HL-60 (cell line): ENCODE data around the gene PSTPIP1.

Experiments
- DNase-seq, 2 experiments: peaks; one replicate each; pipeline ENCODE4 v3.0.0-alpha.2; 2010 to 2020; ENCODE audit warnings: low read depth in 1 of 2, low spot score in 1 of 2
- H3K27ac ChIP-seq: fragments of 250-450 bp; sonication (Bioruptor Pico); replicated peaks from 2 replicates; pipeline ENCODE4 v1.5.1; 2020; ENCODE audit warnings: mild to moderate bottlenecking, moderate library complexity
- H3K27me3 ChIP-seq: fragments of 250-450 bp; sonication (Bioruptor Pico); 2 replicates; pipeline ENCODE4 v1.5.1; 2021; ENCODE audit warnings: mild to moderate bottlenecking, moderate library complexity; ENCODE audit not compliant: insufficient read depth, poor library complexity, severe bottlenecking
- H3K4me3 ChIP-seq: replicated peaks from 2 replicates; pipeline ENCODE4 v1.5.1; 2011; ENCODE audit warnings: mild to moderate bottlenecking, control low read depth, low read length; ENCODE audit not compliant: insufficient read depth
- GABPA ChIP-seq: IDR thresholded peaks from 2 replicates; pipeline ENCODE4 v1.6.1; 2012; ENCODE audit warnings: low read depth
- POLR2AphosphoS5 ChIP-seq: IDR thresholded peaks from 2 replicates; pipeline ENCODE4 v1.6.1; 2012; ENCODE audit warnings: low read depth
- SPI1 ChIP-seq: IDR thresholded peaks from 2 replicates; pipeline ENCODE4 v1.6.1; 2012; ENCODE audit warnings: low read depth, mild to moderate bottlenecking, borderline replicate concordance
- TF ChIP-seq, protein P1 (sequence below): IDR thresholded peaks from 2 replicates; pipeline ENCODE4 v1.6.1; 2012; ENCODE audit warnings: low read depth; ENCODE audit not compliant: insufficient replicate concordance
- TF ChIP-seq, protein P2 (sequence below): IDR thresholded peaks from one replicate; pipeline ENCODE4 v1.5.1; 2011; ENCODE audit warnings: low read length, control low read depth, inconsistent platforms; ENCODE audit not compliant: insufficient read depth

The PSTPIP1 gene

DNA sequence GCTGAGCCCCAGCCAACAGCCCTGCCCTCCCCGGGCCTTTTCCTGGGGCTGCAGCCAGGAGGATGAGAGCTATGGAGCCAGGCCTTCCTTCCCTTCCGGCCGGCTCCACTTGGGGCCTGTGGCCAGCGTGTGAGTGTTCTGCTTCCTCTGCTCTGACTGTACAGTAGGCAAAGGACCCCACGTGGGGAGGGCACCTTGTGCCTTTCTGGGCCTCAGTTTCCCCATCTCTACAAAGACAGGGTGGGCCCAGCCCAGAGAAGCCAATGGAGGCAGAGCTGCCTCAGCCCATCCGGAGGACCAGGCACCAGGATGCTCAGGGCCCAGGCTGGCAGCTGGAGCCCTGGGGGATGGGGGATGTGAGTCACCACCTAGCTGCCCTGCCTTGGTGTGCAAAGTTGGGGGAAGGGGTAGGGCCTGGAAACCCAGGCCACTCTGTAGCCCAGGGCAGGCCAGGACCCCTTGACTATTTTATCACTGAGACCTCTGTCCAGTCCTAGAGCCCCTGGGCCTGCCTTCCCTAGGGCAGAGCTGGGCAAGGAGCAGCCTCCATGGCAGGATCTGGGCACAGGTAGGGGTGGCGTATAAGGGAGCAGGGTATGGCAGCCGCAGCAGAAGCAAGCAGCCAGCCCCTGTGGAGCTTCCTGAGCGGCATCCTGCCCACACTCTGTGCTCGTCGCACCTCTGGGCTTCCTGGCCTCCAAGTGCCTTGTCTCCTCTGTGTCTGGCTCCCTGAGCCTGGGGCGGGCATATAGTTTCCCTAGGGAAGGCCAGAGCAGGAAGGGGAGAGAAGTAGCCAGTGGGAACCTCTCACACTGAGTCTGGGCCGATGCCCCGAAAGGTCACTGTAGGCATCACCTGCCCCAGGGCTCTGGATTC lies 1.8 kb downstream of the PSTPIP1 start:
- no peak for TF ChIP-seq POLR2AphosphoS5
- no peak for TF ChIP-seq SPI1
- TF ChIP-seq, protein P1, sequence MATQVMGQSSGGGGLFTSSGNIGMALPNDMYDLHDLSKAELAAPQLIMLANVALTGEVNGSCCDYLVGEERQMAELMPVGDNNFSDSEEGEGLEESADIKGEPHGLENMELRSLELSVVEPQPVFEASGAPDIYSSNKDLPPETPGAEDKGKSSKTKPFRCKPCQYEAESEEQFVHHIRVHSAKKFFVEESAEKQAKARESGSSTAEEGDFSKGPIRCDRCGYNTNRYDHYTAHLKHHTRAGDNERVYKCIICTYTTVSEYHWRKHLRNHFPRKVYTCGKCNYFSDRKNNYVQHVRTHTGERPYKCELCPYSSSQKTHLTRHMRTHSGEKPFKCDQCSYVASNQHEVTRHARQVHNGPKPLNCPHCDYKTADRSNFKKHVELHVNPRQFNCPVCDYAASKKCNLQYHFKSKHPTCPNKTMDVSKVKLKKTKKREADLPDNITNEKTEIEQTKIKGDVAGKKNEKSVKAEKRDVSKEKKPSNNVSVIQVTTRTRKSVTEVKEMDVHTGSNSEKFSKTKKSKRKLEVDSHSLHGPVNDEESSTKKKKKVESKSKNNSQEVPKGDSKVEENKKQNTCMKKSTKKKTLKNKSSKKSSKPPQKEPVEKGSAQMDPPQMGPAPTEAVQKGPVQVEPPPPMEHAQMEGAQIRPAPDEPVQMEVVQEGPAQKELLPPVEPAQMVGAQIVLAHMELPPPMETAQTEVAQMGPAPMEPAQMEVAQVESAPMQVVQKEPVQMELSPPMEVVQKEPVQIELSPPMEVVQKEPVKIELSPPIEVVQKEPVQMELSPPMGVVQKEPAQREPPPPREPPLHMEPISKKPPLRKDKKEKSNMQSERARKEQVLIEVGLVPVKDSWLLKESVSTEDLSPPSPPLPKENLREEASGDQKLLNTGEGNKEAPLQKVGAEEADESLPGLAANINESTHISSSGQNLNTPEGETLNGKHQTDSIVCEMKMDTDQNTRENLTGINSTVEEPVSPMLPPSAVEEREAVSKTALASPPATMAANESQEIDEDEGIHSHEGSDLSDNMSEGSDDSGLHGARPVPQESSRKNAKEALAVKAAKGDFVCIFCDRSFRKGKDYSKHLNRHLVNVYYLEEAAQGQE: no peak
- no peak for TF ChIP-seq GABPA
- TF ChIP-seq, protein P2, sequence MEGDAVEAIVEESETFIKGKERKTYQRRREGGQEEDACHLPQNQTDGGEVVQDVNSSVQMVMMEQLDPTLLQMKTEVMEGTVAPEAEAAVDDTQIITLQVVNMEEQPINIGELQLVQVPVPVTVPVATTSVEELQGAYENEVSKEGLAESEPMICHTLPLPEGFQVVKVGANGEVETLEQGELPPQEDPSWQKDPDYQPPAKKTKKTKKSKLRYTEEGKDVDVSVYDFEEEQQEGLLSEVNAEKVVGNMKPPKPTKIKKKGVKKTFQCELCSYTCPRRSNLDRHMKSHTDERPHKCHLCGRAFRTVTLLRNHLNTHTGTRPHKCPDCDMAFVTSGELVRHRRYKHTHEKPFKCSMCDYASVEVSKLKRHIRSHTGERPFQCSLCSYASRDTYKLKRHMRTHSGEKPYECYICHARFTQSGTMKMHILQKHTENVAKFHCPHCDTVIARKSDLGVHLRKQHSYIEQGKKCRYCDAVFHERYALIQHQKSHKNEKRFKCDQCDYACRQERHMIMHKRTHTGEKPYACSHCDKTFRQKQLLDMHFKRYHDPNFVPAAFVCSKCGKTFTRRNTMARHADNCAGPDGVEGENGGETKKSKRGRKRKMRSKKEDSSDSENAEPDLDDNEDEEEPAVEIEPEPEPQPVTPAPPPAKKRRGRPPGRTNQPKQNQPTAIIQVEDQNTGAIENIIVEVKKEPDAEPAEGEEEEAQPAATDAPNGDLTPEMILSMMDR: no peak
- Histone ChIP-seq H3K27ac (peak overlapping the region; percentile 92), H3K4me3 (peak overlapping the region; percentile 72), H3K27me3 (no peaks in the 10 kb centered on the region)
- peak in 1 of 2 experiments; percentile 40 for DNase-seq

DNA sequence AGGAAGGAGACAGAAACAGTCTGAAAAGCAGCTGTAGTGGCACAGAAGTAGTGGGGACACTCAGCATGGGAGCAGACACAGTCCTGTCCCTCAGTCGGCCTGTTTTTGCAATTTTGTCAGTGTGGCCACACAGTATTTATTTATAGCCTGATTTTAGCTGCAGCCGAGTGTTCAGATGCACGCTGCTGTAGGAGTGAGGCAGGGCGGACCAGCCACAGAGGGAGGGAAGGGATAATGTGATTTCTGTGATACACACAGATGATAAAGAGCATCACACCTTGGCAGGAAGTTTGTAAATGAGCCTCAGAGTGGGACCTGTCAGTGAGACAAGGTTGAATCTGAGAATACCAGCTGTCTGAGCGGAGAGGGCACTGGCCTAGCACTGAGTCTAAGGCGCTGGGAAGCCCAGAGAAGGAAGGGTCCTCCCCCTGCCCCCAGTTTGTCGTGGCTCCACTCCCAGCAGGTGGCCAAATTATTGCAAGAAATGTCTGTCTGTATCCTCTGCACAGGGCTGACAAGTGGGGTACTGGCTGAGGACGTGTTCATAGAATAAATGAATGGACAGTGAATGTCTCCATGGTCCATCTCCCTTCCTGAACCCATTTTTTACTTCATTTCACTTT lies 3.8 kb downstream of the PSTPIP1 start:
- H3K27me3 ChIP-seq: no peaks in the 10 kb centered on the region
- H3K4me3 ChIP-seq: peak overlapping the region; percentile 1
- no peak for TF ChIP-seq GABPA
- TF ChIP-seq, protein P2: no peak
- TF ChIP-seq POLR2AphosphoS5: no peak
- TF ChIP-seq SPI1: no peak
- TF ChIP-seq, protein P1: no peak
- H3K27ac ChIP-seq: no peak overlapping the region
- DNase-seq: no peak

DNA sequence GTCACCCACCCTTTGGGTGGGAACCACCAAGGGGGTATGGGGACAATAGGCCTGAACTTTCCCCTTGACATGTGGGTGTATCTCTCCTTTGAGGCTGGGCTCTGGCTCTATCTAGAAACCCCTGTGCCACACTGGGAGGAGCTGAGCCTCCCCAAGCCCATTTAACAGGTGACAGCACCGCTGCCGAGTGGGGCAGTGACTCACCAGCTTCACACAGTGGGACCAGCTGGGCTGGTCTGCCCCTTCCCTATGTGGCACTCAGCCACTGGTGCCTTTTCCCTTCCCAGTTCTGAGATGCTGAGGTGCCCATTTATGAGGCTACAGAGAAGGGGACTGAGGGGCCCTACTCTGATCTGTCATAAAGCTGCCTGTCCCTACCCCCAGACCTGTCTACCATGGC lies 5.1 kb downstream of the PSTPIP1 start:
- Histone ChIP-seq H3K4me3 (no peak overlapping the region), H3K27me3 (no peaks in the 10 kb centered on the region), H3K27ac (no peak overlapping the region)
- TF ChIP-seq, protein P1: no peak
- TF ChIP-seq POLR2AphosphoS5 (no peak), GABPA (no peak), SPI1 (no peak)
- TF ChIP-seq, protein P2: no peak
- DNase-seq: no peak
